ENCODE measurements around the gene NOP58.
"Not testable (repeated sequence)": the region's sequence is repeated elsewhere in the genome, so short reads cannot be mapped to it uniquely, and the experiment has no call there.

The NOP58 gene

GRCh38 chr2:202306034-202306433, 40.5 kb downstream of the NOP58 start:
- DNase-seq, result no peak

- DNase-seq, result no peak
These were observed 42.1 kb downstream of the NOP58 start for GRCh38 chr2:202307690-202308089.

GRCh38 chr2:202311823-202312388, 46.3 kb downstream of the NOP58 start:
- peak; percentile 96 for DNase-seq

- DNase-seq, result no peak
These were observed 48.6 kb downstream of the NOP58 start for GRCh38 chr2:202314116-202314515.

- no peak for DNase-seq
These were observed 51.7 kb downstream of the NOP58 start for GRCh38 chr2:202317080-202317857.

GRCh38 chr2:202320362-202320761, 54.8 kb downstream of the NOP58 start:
- DNase-seq, result not testable (repeated sequence)

GRCh38 chr2:202322435-202322834, 56.9 kb downstream of the NOP58 start:
- DNase-seq, result no peak

- DNase-seq, result no peak
These were observed 62.3 kb downstream of the NOP58 start for GRCh38 chr2:202327858-202328257.

- DNase-seq, result no peak
These were observed 70.4 kb downstream of the NOP58 start for GRCh38 chr2:202335791-202336467.

- no peak for DNase-seq
These were observed 71.6 kb downstream of the NOP58 start for GRCh38 chr2:202337151-202337550.

GRCh38 chr2:202337706-202338346, 72.3 kb downstream of the NOP58 start:
- DNase-seq, result no peak

- no peak for DNase-seq
These were observed 73.7 kb downstream of the NOP58 start for GRCh38 chr2:202339071-202339870.

- no peak for DNase-seq
These were observed 78.6 kb downstream of the NOP58 start for GRCh38 chr2:202344178-202344577.

- no peak for DNase-seq
These were observed 80.6 kb downstream of the NOP58 start for GRCh38 chr2:202346180-202346579.
